MG63 (cell line): Measurements from ENCODE around the gene PTPRN2. TPM values are rescaled to one million over a fixed set of nuclear protein-coding genes. Genes with fewer than 3 reads are reported as not detected.

ENCODE experiments used
- DNase-seq: peaks from one replicate; pipeline ENCODE4 v3.0.0-alpha.2; 2020
- H3K27me3 ChIP-seq: fragments of 250-450 bp; sonication (Bioruptor Pico); 2 replicates; pipeline ENCODE4 v1.5.1; 2020; ENCODE audit warnings: mild to moderate bottlenecking, moderate library complexity
- H3K36me3 ChIP-seq: fragments of 250-450 bp; sonication (Bioruptor Pico); 2 replicates; pipeline ENCODE4 v1.5.1; 2020; ENCODE audit warnings: mild to moderate bottlenecking, moderate library complexity
- H3K4me3 ChIP-seq: fragments of 250-450 bp; sonication (Bioruptor Pico); 2 replicates; pipeline ENCODE4 v1.5.1; 2020; ENCODE audit warnings: mild to moderate bottlenecking, moderate library complexity
- H3K9me3 ChIP-seq: fragments of 250-450 bp; sonication (Bioruptor Pico); 2 replicates; pipeline ENCODE4 v1.5.1; 2020; ENCODE audit warnings: mild to moderate bottlenecking, moderate library complexity
- total RNA-seq: library from RNA; depleted of rRNA; stranded (reverse); fragments of >200 nt; shearing (Covaris generic); gene quantifications from 2 replicates; pipeline ENCODE4 v1.2.3, GENCODE V29; 2014; ENCODE audit warnings: low replicate concordance

The PTPRN2 gene
- total RNA-seq, 1 experiment from 2014 or later, result 0.16 TPM

- no peaks in the 10 kb centered on the region for H3K27me3 ChIP-seq
- no peak for DNase-seq
- peaks cover 4% of the 10 kb centered on the region; the same call in 1 of the 2 replicates for H3K9me3 ChIP-seq
- no peak overlapping the region for H3K4me3 ChIP-seq
- H3K36me3 ChIP-seq, result no peaks in the 10 kb centered on the region
Measured at GRCh38 chr7:157643525-157643970, 944.1 kb downstream of the PTPRN2 start.

DNA sequence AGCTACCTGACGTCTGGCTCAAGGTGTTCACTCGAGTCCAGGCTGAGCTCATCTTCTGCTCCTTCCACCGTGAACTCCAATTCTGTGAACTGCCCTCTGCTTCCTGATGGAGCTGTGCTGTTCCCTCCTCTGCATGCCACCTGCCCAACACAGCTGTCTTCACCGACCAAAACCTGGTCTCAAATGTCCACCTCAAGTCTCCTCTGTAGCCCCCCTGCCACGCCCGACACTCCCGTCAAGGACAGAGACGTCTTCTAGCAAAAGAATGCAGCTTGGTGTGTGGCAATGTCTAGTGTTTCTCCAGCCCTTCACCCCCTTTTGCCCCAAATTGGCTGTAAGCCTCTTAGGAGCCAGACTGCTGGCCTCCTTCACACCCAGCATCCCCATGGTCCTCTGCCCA is 945.8 kb downstream of the PTPRN2 start:
- Histone ChIP-seq H3K4me3 (no peak overlapping the region), H3K9me3 (peaks cover 4% of the 10 kb centered on the region; the same call in 1 of the 2 replicates), H3K36me3 (no peaks in the 10 kb centered on the region), H3K27me3 (no peaks in the 10 kb centered on the region)
- no peak for DNase-seq

DNA sequence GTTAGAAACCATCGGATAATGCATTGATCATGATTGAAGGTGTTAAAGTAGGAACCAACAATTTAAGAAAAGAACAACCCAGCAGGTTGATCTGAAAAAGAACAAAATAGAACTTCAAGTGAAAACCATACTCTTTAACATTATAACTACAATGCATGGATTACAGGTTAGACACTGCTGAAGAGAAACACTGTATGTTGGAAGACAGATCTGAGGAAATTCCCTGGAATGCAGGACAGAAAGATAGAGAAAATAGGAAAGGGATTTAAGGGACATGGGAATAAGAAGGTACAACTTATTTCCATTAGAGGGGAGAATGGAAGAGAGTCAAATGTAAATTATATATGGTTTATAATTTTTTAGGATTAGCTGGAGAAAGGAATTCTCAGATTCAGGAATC is 947.5 kb downstream of the PTPRN2 start:
- no peaks in the 10 kb centered on the region for H3K27me3 ChIP-seq
- H3K36me3 ChIP-seq, result no peaks in the 10 kb centered on the region
- no peak overlapping the region for H3K4me3 ChIP-seq
- no peak for DNase-seq
- peaks cover 4% of the 10 kb centered on the region; the same call in 1 of the 2 replicates for H3K9me3 ChIP-seq

- no peak overlapping the region for H3K4me3 ChIP-seq
- H3K36me3 ChIP-seq, result no peaks in the 10 kb centered on the region
- no peaks in the 10 kb centered on the region for H3K27me3 ChIP-seq
- H3K9me3 ChIP-seq, result peaks cover 4% of the 10 kb centered on the region; the same call in 1 of the 2 replicates
- no peak for DNase-seq
Measured at GRCh38 chr7:157638563-157638962, 949.1 kb downstream of the PTPRN2 start.

DNA sequence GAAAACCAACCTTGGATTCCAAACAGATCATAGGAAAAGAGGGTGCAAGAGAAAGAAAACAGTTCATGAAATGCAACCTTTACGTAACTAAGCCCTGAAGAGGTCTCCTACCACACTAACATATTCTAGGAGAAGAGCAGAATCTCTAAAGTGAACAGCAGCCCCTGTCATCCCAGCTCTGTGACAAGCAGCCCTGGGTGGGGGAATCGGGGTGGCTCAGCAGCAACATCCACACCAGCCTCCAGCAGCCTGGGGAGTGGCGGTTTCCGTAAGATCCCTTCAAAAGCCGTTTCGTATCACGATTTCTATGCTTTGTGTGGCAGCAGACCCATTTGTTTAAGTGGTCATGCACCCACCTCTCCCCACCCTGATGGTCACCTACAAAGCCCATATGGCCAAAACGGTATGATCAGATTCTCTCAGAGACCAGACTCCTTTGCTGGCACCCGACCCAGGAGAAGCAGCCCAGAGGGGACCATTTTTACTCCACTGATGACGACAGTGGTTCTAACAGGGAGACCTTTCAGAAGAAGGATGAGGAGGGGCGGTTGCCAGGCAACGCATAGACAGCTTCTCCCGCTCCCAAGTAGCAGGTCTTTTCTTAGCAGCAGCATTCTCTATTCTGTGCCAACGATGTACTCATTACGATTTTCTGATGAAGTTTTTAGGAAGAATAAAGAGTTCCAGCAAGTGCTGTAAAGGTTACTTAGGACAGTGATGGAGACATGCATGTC is 950.2 kb downstream of the PTPRN2 start:
- peaks cover 4% of the 10 kb centered on the region; the same call in 1 of the 2 replicates for H3K9me3 ChIP-seq
- DNase-seq, result no peak

DNA sequence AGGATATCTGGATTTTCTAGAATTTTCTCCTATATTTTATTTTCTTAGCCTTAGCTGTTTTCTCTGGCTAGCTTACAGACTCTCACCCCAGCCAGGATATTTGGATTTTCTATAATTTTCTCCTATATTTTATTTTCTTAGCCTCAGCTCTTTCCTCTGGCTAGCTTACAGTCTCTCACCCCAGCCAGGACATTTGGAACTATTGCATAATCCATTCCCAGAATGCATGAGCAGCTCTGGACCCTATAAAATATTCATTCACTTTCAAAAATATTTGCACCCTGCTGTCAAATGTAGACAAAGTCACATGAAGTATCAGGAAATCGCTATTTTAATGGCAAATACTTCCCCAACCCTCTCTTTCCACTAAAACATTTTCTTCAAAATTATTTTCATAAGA is 952.0 kb downstream of the PTPRN2 start:
- Histone ChIP-seq H3K27me3 (no peaks in the 10 kb centered on the region), H3K9me3 (peaks cover 4% of the 10 kb centered on the region; the same call in 1 of the 2 replicates), H3K36me3 (no peaks in the 10 kb centered on the region), H3K4me3 (no peak overlapping the region)
- no peak for DNase-seq

More for the DNA sequence above, 950.2 kb downstream of the PTPRN2 start:
- H3K36me3 ChIP-seq, result no peaks in the 10 kb centered on the region
- H3K4me3 ChIP-seq, result no peak overlapping the region
- no peaks in the 10 kb centered on the region for H3K27me3 ChIP-seq

- DNase-seq, result no peak
- Histone ChIP-seq H3K36me3 (no peaks in the 10 kb centered on the region), H3K9me3 (peaks cover 4% of the 10 kb centered on the region; the same call in 1 of the 2 replicates), H3K27me3 (no peaks in the 10 kb centered on the region), H3K4me3 (no peak overlapping the region)
Measured at GRCh38 chr7:157635148-157635500, 952.5 kb downstream of the PTPRN2 start.

DNA sequence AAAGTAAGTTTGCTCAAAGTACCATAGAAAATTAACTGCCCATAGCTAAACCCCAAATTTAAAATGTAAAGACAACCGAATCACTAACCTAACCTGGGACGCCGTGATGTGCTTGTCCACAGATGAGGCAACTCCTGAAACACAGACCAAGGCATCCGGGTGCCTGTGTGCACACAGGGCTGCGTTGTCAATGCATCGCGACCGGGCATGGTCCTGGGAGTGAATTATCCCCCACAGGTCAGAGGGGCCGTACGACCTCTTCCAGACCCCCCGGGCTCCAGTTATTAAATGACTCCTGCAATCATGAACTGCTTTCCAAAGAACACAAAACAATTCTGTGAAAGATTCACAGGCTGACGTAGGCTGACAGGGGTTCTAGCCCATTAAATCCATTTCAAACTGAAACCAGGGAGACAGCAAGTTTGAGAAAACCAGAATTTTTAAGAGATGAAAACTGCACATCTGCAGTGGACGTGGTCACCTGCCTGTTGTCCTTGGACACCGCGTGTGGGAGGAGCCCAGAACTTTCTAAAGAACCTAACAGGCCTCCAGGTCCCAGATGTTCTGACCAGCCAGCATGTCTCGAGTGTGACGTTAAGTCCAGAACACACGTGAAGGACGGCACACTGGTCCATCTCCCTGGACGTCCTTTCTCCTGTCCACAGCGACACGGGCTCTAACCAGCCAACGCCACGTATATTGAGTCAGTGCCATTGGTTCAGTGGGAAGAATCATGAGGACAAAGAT is 953.0 kb downstream of the PTPRN2 start:
- DNase-seq, result no peak
- peaks cover under 1% of the 10 kb centered on the region; the same call in 1 of the 2 replicates for H3K9me3 ChIP-seq
- H3K36me3 ChIP-seq, result no peaks in the 10 kb centered on the region
- no peak overlapping the region for H3K4me3 ChIP-seq
- H3K27me3 ChIP-seq, result no peaks in the 10 kb centered on the region

DNA sequence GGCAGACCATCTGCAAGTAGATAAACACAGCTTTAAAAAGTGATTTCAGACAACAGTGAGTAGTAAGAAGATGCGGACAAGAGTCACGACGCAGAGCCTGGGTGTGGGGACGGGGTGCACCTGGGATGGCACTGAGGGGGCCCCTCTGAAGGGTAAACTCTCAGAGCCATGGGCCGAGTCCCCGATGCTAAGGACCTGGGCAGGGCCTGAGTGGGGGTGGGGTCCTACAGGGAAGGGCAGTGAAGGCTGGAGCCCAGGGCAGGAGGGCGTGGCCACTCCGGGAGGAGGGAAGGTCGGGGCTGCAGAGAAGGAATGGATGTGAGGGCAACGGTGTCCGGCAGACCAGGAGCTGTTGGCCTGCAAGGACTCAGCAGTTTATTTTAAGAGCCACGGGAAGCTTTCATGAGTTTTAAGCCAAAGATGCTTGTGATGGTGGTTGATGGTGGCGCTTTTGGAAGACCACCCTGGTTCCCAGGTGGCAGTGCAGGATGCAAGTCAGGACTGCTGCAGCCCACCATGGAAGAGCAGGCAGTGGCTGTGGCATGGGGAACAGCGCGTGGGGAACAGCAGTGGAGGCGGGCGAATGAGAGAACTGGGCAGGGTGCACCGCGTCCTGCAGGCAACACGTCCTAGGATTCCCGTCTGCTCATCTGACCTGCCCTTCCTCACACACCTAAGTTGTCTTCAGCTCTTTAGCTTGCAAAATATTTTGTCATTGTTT is 954.0 kb downstream of the PTPRN2 start:
- no peak for DNase-seq
- no peak overlapping the region for H3K4me3 ChIP-seq
- no peaks in the 10 kb centered on the region for H3K9me3 ChIP-seq
- H3K36me3 ChIP-seq, result no peaks in the 10 kb centered on the region
- no peaks in the 10 kb centered on the region for H3K27me3 ChIP-seq

DNA sequence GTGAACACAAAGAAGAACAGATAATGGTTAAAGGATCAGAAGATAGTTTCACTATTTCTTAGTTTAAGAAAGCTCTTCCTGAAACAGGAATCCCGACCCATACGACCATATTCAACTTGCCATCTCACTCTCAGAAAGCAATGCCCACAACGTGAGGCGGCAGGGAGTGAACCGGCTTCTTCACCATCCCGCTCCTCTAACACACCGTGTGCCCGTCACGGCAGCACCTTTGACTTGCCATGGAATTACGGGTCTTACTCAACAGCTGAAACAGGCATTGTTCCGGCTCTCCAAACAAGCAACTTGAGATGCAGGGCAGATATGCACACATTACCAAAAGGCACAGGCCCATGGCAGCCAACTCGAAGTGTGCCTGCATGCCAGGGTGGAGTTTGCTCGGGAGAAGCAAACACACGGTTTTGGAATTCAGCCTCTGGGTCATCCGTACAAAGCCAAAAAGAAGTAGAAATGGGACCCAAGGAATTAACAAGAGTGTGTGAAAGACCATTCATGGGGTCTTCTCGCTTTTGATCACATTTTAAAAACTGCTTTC is 957.2 kb downstream of the PTPRN2 start:
- no peaks in the 10 kb centered on the region for H3K36me3 ChIP-seq
- no peaks in the 10 kb centered on the region for H3K9me3 ChIP-seq
- no peaks in the 10 kb centered on the region for H3K27me3 ChIP-seq
- DNase-seq, result no peak
- no peak overlapping the region for H3K4me3 ChIP-seq

DNA sequence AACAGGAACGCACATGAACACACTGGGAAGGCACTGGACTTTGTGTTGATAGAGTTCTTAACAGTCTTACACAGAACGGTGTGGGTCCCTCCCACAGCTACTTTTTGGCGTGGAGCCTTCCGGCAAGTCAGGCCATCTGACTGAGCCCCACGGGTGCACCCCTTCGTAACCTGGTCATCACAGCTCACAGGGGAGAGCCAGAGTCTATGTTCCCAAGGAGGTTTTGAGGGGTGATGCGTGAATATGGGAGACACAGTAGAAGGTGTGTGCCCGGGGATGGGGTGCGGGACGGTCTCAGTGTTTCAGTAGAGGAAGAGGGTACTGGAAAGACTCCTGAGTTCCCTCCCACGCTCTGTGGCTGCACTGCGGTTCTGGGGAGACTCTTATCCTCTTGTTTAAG is 959.2 kb downstream of the PTPRN2 start:
- H3K36me3 ChIP-seq, result no peaks in the 10 kb centered on the region
- no peaks in the 10 kb centered on the region for H3K27me3 ChIP-seq
- no peak for DNase-seq
- H3K9me3 ChIP-seq, result no peaks in the 10 kb centered on the region
- H3K4me3 ChIP-seq, result no peak overlapping the region

DNA sequence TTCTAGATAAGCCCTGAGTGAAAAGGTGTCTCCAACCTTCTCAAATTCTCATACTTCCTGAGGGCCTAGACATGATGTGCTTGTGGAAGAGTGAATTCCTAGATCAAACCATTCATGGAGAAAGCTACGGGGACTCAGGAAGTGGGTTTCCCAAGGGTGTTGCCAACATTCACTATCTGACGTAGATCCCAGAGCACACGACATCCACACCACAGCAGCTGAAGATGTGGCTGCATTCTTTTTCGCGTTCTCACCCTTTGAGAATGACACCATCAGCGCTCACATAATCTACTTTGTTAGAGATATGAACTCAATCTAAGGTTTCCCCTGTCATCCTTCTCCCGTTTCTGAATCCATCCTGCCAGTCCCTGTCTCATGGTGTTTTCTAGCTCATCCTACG is 960.0 kb downstream of the PTPRN2 start:
- no peak overlapping the region for H3K4me3 ChIP-seq
- DNase-seq, result no peak
- no peaks in the 10 kb centered on the region for H3K9me3 ChIP-seq

GRCh38 chr7:157627033-157627432 is 960.6 kb downstream of the PTPRN2 start:
- H3K27me3 ChIP-seq, result no peaks in the 10 kb centered on the region
- no peak overlapping the region for H3K4me3 ChIP-seq
- H3K36me3 ChIP-seq, result no peaks in the 10 kb centered on the region
- no peak for DNase-seq
- no peaks in the 10 kb centered on the region for H3K9me3 ChIP-seq

More for the DNA sequence above, 960.0 kb downstream of the PTPRN2 start:
- no peaks in the 10 kb centered on the region for H3K36me3 ChIP-seq
- H3K27me3 ChIP-seq, result no peaks in the 10 kb centered on the region

DNA sequence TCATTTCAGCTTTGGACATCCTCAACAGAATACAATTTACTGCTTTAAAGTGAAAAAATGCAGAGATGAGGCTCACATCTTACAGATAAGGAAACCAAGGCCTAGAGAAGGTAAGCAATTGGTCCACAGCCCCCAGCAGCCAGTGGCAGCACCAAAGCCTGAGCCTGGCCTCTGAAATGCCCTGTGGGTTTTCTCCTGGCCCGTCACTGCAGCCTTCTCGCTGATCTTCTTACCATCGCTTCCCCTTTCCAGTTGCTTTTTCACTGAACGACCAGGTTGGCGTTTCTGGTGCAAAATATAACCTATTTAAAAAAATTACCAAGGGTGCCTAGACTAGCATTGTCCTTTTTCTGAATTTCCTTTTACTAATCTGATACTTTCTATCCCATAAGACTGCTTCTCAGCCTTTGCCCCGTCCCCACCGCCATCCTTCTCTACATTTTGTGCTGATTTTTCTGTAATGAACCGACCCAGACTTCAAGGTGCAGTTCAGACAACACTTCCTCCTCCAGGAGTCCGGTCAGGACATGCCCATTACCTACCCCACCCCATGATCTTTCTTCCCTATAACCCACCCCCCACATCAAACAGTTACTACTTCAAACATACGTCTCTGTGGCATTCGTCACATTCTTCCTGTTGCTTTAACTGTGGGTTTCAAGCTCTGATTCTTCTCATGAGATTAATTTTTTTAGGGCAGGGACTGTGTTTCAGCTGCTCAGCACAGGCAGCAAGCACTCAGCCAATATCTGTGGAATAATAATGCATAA is 961.5 kb downstream of the PTPRN2 start:
- Histone ChIP-seq H3K36me3 (no peaks in the 10 kb centered on the region), H3K4me3 (no peak overlapping the region), H3K9me3 (no peaks in the 10 kb centered on the region), H3K27me3 (no peaks in the 10 kb centered on the region)
- no peak for DNase-seq

GRCh38 chr7:157623556-157623955 is 964.1 kb downstream of the PTPRN2 start:
- Histone ChIP-seq H3K27me3 (no peaks in the 10 kb centered on the region), H3K9me3 (no peaks in the 10 kb centered on the region)
- DNase-seq, result no peak

More at GRCh38 chr7:157623556-157623955, 964.1 kb downstream of the PTPRN2 start:
- Histone ChIP-seq H3K4me3 (no peak overlapping the region), H3K36me3 (no peaks in the 10 kb centered on the region)
